ENCODE results near the gene SRGAP3. TPM values are rescaled to one million over a fixed set of nuclear protein-coding genes. Genes with fewer than 3 reads are reported as not detected.

Gene SRGAP3
- total RNA-seq, 1 donor from 2014 or later: 3.9 TPM

DNA sequence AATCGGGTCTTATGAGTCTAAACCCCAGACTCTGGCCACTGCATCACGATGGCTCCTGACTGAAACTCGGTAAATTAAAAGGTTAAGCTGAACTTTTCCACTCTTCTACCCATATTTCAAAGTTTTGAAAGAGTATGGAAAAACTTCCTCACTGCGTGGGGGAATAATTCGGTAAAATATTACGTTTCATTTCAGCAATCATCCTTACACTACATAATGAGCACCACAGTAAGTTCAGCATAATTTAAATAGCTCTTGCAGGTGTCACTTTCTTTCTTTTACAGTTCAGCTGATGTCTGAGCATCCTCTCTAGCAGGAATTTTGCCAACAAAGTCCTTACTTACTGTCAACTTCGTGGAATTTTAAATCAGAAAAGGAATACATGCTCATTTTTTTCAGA, 17.5 kb downstream of the SRGAP3 start:
- Histone ChIP-seq H3K36me3 (ENCODE audit: insufficient read depth, low read length) (no peaks in the 10 kb centered on the region), H3K4me1 (ENCODE audit: insufficient read depth, low read length) (no peaks in the 10 kb centered on the region), H3K27me3 (ENCODE audit: insufficient read depth, low read length) (peaks cover 31% of the 10 kb centered on the region), H2AFZ (ENCODE audit: low read depth, low read length) (no peak overlapping the region), H3K4me3 (ENCODE audit: insufficient read depth, low read depth, low read length) (no peak overlapping the region), H4K20me1 (ENCODE audit: insufficient read depth, low read length) (no peaks in the 10 kb centered on the region), H3K9me3 (ENCODE audit: insufficient read depth, low read depth, low read length) (no peaks in the 10 kb centered on the region), H3K4me2 (ENCODE audit: low read length) (no peak overlapping the region), H3K9ac (ENCODE audit: low read length) (no peak overlapping the region), H3K27ac (ENCODE audit: low read depth, low read length) (no peak overlapping the region), H3K79me2 (ENCODE audit: insufficient read depth, low read length) (no peaks in the 10 kb centered on the region)
- Mint-ChIP-seq H3K27ac (ENCODE audit: unreplicated experiment) (no peak overlapping the region), H3K36me3 (ENCODE audit: low read depth, unreplicated experiment) (no peaks in the 10 kb centered on the region), H3K27me3 (ENCODE audit: low read depth, unreplicated experiment) (peaks cover 2% of the 10 kb centered on the region), H3K4me1 (ENCODE audit: low read depth, unreplicated experiment) (peaks cover 7% of the 10 kb centered on the region), H3K9me3 (ENCODE audit: unreplicated experiment) (peaks cover 4% of the 10 kb centered on the region), H3K4me3 (ENCODE audit: unreplicated experiment) (no peak overlapping the region)
- FAIRE-seq (no peak), DNase-seq (ENCODE audit: low read depth) (no peak)
- no peak for TF ChIP-seq EZH2 (IDR thresholded peaks at IDR 0.05; ENCODE audit: insufficient read depth, low read length)
- TF ChIP-seq, protein P1, sequence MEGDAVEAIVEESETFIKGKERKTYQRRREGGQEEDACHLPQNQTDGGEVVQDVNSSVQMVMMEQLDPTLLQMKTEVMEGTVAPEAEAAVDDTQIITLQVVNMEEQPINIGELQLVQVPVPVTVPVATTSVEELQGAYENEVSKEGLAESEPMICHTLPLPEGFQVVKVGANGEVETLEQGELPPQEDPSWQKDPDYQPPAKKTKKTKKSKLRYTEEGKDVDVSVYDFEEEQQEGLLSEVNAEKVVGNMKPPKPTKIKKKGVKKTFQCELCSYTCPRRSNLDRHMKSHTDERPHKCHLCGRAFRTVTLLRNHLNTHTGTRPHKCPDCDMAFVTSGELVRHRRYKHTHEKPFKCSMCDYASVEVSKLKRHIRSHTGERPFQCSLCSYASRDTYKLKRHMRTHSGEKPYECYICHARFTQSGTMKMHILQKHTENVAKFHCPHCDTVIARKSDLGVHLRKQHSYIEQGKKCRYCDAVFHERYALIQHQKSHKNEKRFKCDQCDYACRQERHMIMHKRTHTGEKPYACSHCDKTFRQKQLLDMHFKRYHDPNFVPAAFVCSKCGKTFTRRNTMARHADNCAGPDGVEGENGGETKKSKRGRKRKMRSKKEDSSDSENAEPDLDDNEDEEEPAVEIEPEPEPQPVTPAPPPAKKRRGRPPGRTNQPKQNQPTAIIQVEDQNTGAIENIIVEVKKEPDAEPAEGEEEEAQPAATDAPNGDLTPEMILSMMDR (IDR thresholded peaks at IDR 0.05; ENCODE audit: insufficient read depth, low read depth, low read length): no peak

DNA sequence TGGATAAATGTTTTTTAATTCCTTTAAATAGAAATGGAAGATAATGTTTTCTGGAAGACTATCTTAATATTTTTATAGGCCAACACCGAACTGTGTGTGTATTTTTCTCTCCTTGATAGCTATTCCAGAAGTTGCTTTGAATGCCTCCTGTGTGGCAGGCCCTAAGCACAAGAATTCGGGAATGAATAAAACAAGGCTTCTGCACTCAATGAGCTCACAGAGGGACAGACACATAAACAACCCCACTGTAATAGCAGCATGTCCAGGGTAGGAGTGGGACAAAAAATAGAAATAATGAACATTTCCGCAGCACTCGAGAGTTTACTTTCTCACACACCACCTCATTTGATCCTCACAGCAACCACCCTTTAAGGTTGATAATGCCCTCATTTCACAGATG, 18.0 kb downstream of the SRGAP3 start:
- DNase-seq (ENCODE audit: low read depth) (no peak), FAIRE-seq (no peak)
- no peak overlapping the region for H3K4me2 ChIP-seq (ENCODE audit: low read length)
- no peak overlapping the region for H2AFZ ChIP-seq (ENCODE audit: low read depth, low read length)
- no peak overlapping the region for H3K27ac Mint-ChIP-seq (ENCODE audit: unreplicated experiment)
- no peaks in the 10 kb centered on the region for H3K9me3 ChIP-seq (ENCODE audit: insufficient read depth, low read depth, low read length)
- H3K27ac ChIP-seq (ENCODE audit: low read depth, low read length): no peak overlapping the region
- TF ChIP-seq, protein P1 (IDR thresholded peaks at IDR 0.05; ENCODE audit: insufficient read depth, low read depth, low read length): no peak
- TF ChIP-seq EZH2 (IDR thresholded peaks at IDR 0.05; ENCODE audit: insufficient read depth, low read length): no peak
- H3K27me3 ChIP-seq (ENCODE audit: insufficient read depth, low read length): peaks cover 31% of the 10 kb centered on the region
- H3K36me3 ChIP-seq (ENCODE audit: insufficient read depth, low read length): no peaks in the 10 kb centered on the region
- H3K79me2 ChIP-seq (ENCODE audit: insufficient read depth, low read length): no peaks in the 10 kb centered on the region
- no peak overlapping the region for H3K4me3 Mint-ChIP-seq (ENCODE audit: unreplicated experiment)
- H3K9me3 Mint-ChIP-seq (ENCODE audit: unreplicated experiment): peaks cover 3% of the 10 kb centered on the region
- no peak overlapping the region for H3K4me3 ChIP-seq (ENCODE audit: insufficient read depth, low read depth, low read length)
- H3K27me3 Mint-ChIP-seq (ENCODE audit: low read depth, unreplicated experiment): peaks cover 2% of the 10 kb centered on the region
- no peak overlapping the region for H3K9ac ChIP-seq (ENCODE audit: low read length)
- H3K4me1 ChIP-seq (ENCODE audit: insufficient read depth, low read length): peaks cover 3% of the 10 kb centered on the region
- no peaks in the 10 kb centered on the region for H3K36me3 Mint-ChIP-seq (ENCODE audit: low read depth, unreplicated experiment)
- no peaks in the 10 kb centered on the region for H4K20me1 ChIP-seq (ENCODE audit: insufficient read depth, low read length)
- peaks cover 7% of the 10 kb centered on the region for H3K4me1 Mint-ChIP-seq (ENCODE audit: low read depth, unreplicated experiment)

DNA sequence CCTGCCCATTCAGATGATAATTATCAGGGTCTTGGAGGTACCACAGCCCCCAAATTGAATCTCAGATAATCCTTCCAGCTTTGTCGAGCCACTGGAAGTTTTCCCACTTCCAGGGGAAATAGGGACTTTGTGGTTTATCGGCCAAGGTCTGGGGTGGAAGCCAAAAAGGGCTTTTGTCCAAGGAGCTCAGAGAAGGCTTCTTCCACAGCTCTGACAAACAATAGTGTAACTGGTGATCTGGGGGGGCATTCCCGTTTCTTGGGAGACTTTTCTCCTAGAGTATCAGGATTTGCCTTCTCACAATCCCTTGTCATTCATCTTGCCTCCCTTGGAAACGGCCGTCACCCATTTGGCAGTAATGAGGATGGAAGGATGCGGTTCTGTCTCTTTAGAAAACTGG, 18.4 kb downstream of the SRGAP3 start:
- no peaks in the 10 kb centered on the region for H3K9me3 ChIP-seq (ENCODE audit: insufficient read depth, low read depth, low read length)
- H3K36me3 Mint-ChIP-seq (ENCODE audit: low read depth, unreplicated experiment): no peaks in the 10 kb centered on the region
- FAIRE-seq (no peak), DNase-seq (ENCODE audit: low read depth) (no peak)
- no peak overlapping the region for H2AFZ ChIP-seq (ENCODE audit: low read depth, low read length)
- H3K9ac ChIP-seq (ENCODE audit: low read length): no peak overlapping the region
- peaks cover 31% of the 10 kb centered on the region for H3K27me3 ChIP-seq (ENCODE audit: insufficient read depth, low read length)
- peaks cover 2% of the 10 kb centered on the region for H3K9me3 Mint-ChIP-seq (ENCODE audit: unreplicated experiment)
- no peak overlapping the region for H3K27ac Mint-ChIP-seq (ENCODE audit: unreplicated experiment)
- peak overlapping the region; percentile 28 for H3K4me2 ChIP-seq (ENCODE audit: low read length)
- H3K4me3 Mint-ChIP-seq (ENCODE audit: unreplicated experiment): no peak overlapping the region
- H3K27me3 Mint-ChIP-seq (ENCODE audit: low read depth, unreplicated experiment): peaks cover 2% of the 10 kb centered on the region
- no peaks in the 10 kb centered on the region for H4K20me1 ChIP-seq (ENCODE audit: insufficient read depth, low read length)
- H3K79me2 ChIP-seq (ENCODE audit: insufficient read depth, low read length): no peaks in the 10 kb centered on the region
- peaks cover 7% of the 10 kb centered on the region for H3K4me1 ChIP-seq (ENCODE audit: insufficient read depth, low read length)
- H3K4me1 Mint-ChIP-seq (ENCODE audit: low read depth, unreplicated experiment): peaks cover 7% of the 10 kb centered on the region
- no peaks in the 10 kb centered on the region for H3K36me3 ChIP-seq (ENCODE audit: insufficient read depth, low read length)
- no peak for TF ChIP-seq EZH2 (IDR thresholded peaks at IDR 0.05; ENCODE audit: insufficient read depth, low read length)
- TF ChIP-seq, protein P1 (IDR thresholded peaks at IDR 0.05; ENCODE audit: insufficient read depth, low read depth, low read length): no peak
- no peak overlapping the region for H3K27ac ChIP-seq (ENCODE audit: low read depth, low read length)
- no peak overlapping the region for H3K4me3 ChIP-seq (ENCODE audit: insufficient read depth, low read depth, low read length)
